NCI-H774 (cell line): ENCODE results near the gene ATF2.

ENCODE experiments used
- DNase-seq: peaks from one replicate; lab custom pipeline; 2025; lab: John Stamatoyannopoulos, UW

Gene ATF2

GRCh38 chr2:175025233-175025632, 142.8 kb downstream of the ATF2 start:
- no peak for DNase-seq

GRCh38 chr2:175022923-175023322, 145.1 kb downstream of the ATF2 start:
- no peak for DNase-seq
